GM21825 (cell line): ENCODE results near the gene PHAF1.

ENCODE experiments used
- ATAC-seq: cut with Tn5 transposase; IDR thresholded peaks from one replicate; pipeline ENCODE4 v1.9.1; 2021; ENCODE audit warnings: mild to moderate bottlenecking, moderate library complexity; ENCODE audit not compliant: unreplicated experiment

Gene PHAF1

GRCh38 chr16:67191995-67192681, 82.4 kb downstream of the PHAF1 start, which contains the start of gene E2F4:
Gene E2F4, plus strand, starts transcription at chr16:67192155. Its CDS starts 73 bp downstream, at chr16:67192228.
- peak; percentile 89 for ATAC-seq

GRCh38 chr16:67192781-67193361, 83.1 kb downstream of the PHAF1 start:
- ATAC-seq, result peak; percentile 7

DNA sequence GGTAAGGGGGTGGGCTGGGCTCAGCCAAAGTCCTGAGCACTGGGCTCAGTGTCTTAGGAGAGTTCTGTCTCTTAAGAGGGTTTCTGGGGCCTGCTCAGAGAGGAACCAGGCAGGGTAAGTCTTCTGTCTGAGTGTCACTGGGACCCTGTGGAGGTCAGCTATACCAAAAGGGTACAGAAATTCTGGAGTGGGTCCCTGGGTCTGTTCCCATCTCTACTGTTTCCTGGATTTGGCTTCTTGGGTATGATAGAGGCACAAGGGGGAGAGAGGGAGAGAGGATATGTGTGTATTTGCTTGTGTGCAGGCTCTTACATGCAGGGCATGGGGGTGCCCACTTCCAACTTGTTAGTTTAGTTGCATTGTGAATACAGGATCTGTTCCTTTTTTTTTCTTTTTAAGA, 83.8 kb downstream of the PHAF1 start:
- ATAC-seq, result no peak

DNA sequence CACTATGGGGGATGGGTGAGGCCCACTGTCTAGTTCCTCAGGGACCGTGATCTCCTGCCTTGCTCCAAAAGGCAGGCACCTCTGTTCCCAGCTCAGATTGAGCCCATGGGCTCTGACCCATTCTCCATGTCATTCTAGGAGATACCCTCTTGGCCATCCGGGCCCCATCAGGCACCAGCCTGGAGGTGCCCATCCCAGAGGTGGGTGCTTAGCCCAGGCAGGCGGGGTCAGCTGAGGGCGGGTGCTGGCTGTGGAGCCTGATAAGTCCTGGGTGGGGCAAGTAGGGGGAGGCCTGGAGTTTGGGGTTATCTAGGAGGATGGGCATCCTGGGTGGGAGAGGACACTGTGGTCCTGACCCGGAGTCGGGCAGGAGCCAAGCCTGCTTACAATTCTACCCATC, 84.5 kb downstream of the PHAF1 start:
- ATAC-seq, result no peak

DNA sequence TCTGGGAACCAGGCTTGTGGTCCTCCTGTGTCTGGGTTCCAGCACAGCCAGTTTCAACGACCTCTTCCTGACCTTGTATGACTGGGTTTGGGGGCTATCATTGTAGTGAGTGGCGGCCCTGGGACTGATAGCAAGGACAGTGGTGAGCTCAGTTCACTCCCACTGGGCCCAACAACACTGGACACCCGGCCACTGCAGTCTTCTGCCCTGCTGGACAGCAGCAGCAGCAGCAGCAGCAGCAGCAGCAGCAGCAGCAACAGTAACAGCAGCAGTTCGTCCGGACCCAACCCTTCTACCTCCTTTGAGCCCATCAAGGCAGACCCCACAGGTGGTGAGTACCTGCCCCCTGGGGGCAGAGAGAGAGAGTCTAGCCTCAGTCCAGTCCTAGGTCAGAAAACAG, 85.9 kb downstream of the PHAF1 start:
- ATAC-seq, result no peak

- no peak for ATAC-seq
Observed at GRCh38 chr16:67196881-67197280, 87.1 kb downstream of the PHAF1 start.

DNA sequence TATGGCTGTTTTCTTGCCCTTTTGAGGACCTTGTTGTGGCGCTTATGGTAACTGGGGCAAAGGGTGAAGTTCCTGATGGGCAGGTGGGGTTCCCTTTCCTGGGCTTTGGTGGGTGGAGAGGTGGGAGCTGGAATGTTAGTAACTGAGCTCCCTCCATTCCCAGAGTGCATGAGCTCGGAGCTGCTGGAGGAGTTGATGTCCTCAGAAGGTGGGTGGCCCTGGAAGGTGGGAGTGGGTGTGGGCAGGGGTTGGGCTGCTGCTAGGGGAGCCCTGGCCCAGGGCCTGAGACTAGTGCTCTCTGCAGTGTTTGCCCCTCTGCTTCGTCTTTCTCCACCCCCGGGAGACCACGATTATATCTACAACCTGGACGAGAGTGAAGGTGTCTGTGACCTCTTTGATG, 88.0 kb downstream of the PHAF1 start:
- no peak for ATAC-seq
